ENCODE data around the gene MBNL3.

MBNL3 gene

GRCh38 chrX:132378281-132378680 lies 110.6 kb downstream of the MBNL3 start:
- no peaks in the 10 kb centered on the region for H3K4me1 ChIP-seq (ENCODE audit: control insufficient read depth, insufficient read depth, low read length)
- no peaks in the 10 kb centered on the region for H3K36me3 ChIP-seq (ENCODE audit: control insufficient read depth in 2 of 2, insufficient read depth in 2 of 2, low read length in 2 of 2)
- no peak overlapping the region for H3K4me3 ChIP-seq (ENCODE audit: low read length in 2 of 2)
- H3K27me3 ChIP-seq (ENCODE audit: control insufficient read depth in 1 of 2, insufficient read depth in 2 of 2, low read length in 2 of 2): peaks cover 0 to 2% of the 10 kb centered on the region in 2 donors
- H3K9ac ChIP-seq (ENCODE audit: low read length in 2 of 2): no peak overlapping the region
- no peak overlapping the region for H3K27ac ChIP-seq (ENCODE audit: low read length)
- no peaks in the 10 kb centered on the region for H3K9me3 ChIP-seq (ENCODE audit: control insufficient read depth in 2 of 2, low read length in 2 of 2)

GRCh38 chrX:132375941-132376340 lies 112.9 kb downstream of the MBNL3 start:
- H3K36me3 ChIP-seq (ENCODE audit: control insufficient read depth in 2 of 2, insufficient read depth in 2 of 2, low read length in 2 of 2): no peaks in the 10 kb centered on the region
- no peaks in the 10 kb centered on the region for H3K9me3 ChIP-seq (ENCODE audit: control insufficient read depth in 2 of 2, low read length in 2 of 2)
- H3K4me1 ChIP-seq (ENCODE audit: control insufficient read depth, insufficient read depth, low read length): no peaks in the 10 kb centered on the region
- H3K4me3 ChIP-seq (ENCODE audit: low read length in 2 of 2): no peak overlapping the region
- peaks cover 0 to 2% of the 10 kb centered on the region in 2 donors for H3K27me3 ChIP-seq (ENCODE audit: control insufficient read depth in 1 of 2, insufficient read depth in 2 of 2, low read length in 2 of 2)
- no peak overlapping the region for H3K27ac ChIP-seq (ENCODE audit: low read length)
- H3K9ac ChIP-seq (ENCODE audit: low read length in 2 of 2): no peak overlapping the region

GRCh38 chrX:132373610-132374009 lies 115.2 kb downstream of the MBNL3 start:
- Histone ChIP-seq H3K4me3 (ENCODE audit: low read length in 2 of 2) (no peak overlapping the region), H3K27ac (ENCODE audit: low read length) (no peak overlapping the region), H3K9me3 (ENCODE audit: control insufficient read depth in 2 of 2, low read length in 2 of 2) (no peaks in the 10 kb centered on the region), H3K36me3 (ENCODE audit: control insufficient read depth in 2 of 2, insufficient read depth in 2 of 2, low read length in 2 of 2) (no peaks in the 10 kb centered on the region), H3K4me1 (ENCODE audit: control insufficient read depth, insufficient read depth, low read length) (no peaks in the 10 kb centered on the region), H3K27me3 (ENCODE audit: control insufficient read depth in 1 of 2, insufficient read depth in 2 of 2, low read length in 2 of 2) (no peaks in the 10 kb centered on the region), H3K9ac (ENCODE audit: low read length in 2 of 2) (no peak overlapping the region)

- no peak overlapping the region for H3K27ac ChIP-seq (ENCODE audit: low read length)
- no peak overlapping the region for H3K4me3 ChIP-seq (ENCODE audit: low read length in 2 of 2)
- no peak overlapping the region for H3K9ac ChIP-seq (ENCODE audit: low read length in 2 of 2)
- no peaks in the 10 kb centered on the region for H3K9me3 ChIP-seq (ENCODE audit: control insufficient read depth in 2 of 2, low read length in 2 of 2)
- no peaks in the 10 kb centered on the region for H3K36me3 ChIP-seq (ENCODE audit: control insufficient read depth in 2 of 2, insufficient read depth in 2 of 2, low read length in 2 of 2)
- no peaks in the 10 kb centered on the region for H3K27me3 ChIP-seq (ENCODE audit: control insufficient read depth in 1 of 2, insufficient read depth in 2 of 2, low read length in 2 of 2)
- H3K4me1 ChIP-seq (ENCODE audit: control insufficient read depth, insufficient read depth, low read length): no peaks in the 10 kb centered on the region
These were observed 119.1 kb downstream of the MBNL3 start for GRCh38 chrX:132369617-132370326.

- H3K36me3 ChIP-seq (ENCODE audit: control insufficient read depth in 2 of 2, insufficient read depth in 2 of 2, low read length in 2 of 2): no peaks in the 10 kb centered on the region
- no peaks in the 10 kb centered on the region for H3K27me3 ChIP-seq (ENCODE audit: control insufficient read depth in 1 of 2, insufficient read depth in 2 of 2, low read length in 2 of 2)
- H3K4me1 ChIP-seq (ENCODE audit: control insufficient read depth, insufficient read depth, low read length): no peaks in the 10 kb centered on the region
- H3K27ac ChIP-seq (ENCODE audit: low read length): no peak overlapping the region
- no peaks in the 10 kb centered on the region for H3K9me3 ChIP-seq (ENCODE audit: control insufficient read depth in 2 of 2, low read length in 2 of 2)
- H3K9ac ChIP-seq (ENCODE audit: low read length in 2 of 2): no peak overlapping the region
- no peak overlapping the region for H3K4me3 ChIP-seq (ENCODE audit: low read length in 2 of 2)
These were observed 120.9 kb downstream of the MBNL3 start for GRCh38 chrX:132367984-132368383.

- Histone ChIP-seq H3K36me3 (ENCODE audit: control insufficient read depth in 2 of 2, insufficient read depth in 2 of 2, low read length in 2 of 2) (no peaks in the 10 kb centered on the region), H3K4me3 (ENCODE audit: low read length in 2 of 2) (no peak overlapping the region), H3K27me3 (ENCODE audit: control insufficient read depth in 1 of 2, insufficient read depth in 2 of 2, low read length in 2 of 2) (no peaks in the 10 kb centered on the region), H3K9ac (ENCODE audit: low read length in 2 of 2) (no peak overlapping the region), H3K9me3 (ENCODE audit: control insufficient read depth in 2 of 2, low read length in 2 of 2) (no peaks in the 10 kb centered on the region), H3K27ac (ENCODE audit: low read length) (no peak overlapping the region), H3K4me1 (ENCODE audit: control insufficient read depth, insufficient read depth, low read length) (no peaks in the 10 kb centered on the region)
These were observed 121.5 kb downstream of the MBNL3 start for GRCh38 chrX:132367314-132367713.

- no peak overlapping the region for H3K4me3 ChIP-seq (ENCODE audit: low read length in 2 of 2)
- no peak overlapping the region for H3K9ac ChIP-seq (ENCODE audit: low read length in 2 of 2)
- H3K9me3 ChIP-seq (ENCODE audit: control insufficient read depth in 2 of 2, low read length in 2 of 2): no peaks in the 10 kb centered on the region
These were observed 123.3 kb downstream of the MBNL3 start for GRCh38 chrX:132365490-132365889.

GRCh38 chrX:132364313-132364712 lies 124.5 kb downstream of the MBNL3 start:
- Histone ChIP-seq H3K4me1 (ENCODE audit: control insufficient read depth, insufficient read depth, low read length) (no peaks in the 10 kb centered on the region), H3K27me3 (ENCODE audit: control insufficient read depth in 1 of 2, insufficient read depth in 2 of 2, low read length in 2 of 2) (no peaks in the 10 kb centered on the region)

More at GRCh38 chrX:132365490-132365889, 123.3 kb downstream of the MBNL3 start:
- H3K27ac ChIP-seq (ENCODE audit: low read length): no peak overlapping the region
- no peaks in the 10 kb centered on the region for H3K4me1 ChIP-seq (ENCODE audit: control insufficient read depth, insufficient read depth, low read length)
- H3K27me3 ChIP-seq (ENCODE audit: control insufficient read depth in 1 of 2, insufficient read depth in 2 of 2, low read length in 2 of 2): no peaks in the 10 kb centered on the region
- no peaks in the 10 kb centered on the region for H3K36me3 ChIP-seq (ENCODE audit: control insufficient read depth in 2 of 2, insufficient read depth in 2 of 2, low read length in 2 of 2)

GRCh38 chrX:132353430-132353829 lies 135.4 kb downstream of the MBNL3 start:
- no peak overlapping the region for H3K9ac ChIP-seq (ENCODE audit: low read length in 2 of 2)
- H3K4me3 ChIP-seq (ENCODE audit: low read length in 2 of 2): no peak overlapping the region
- H3K36me3 ChIP-seq (ENCODE audit: control insufficient read depth in 2 of 2, insufficient read depth in 2 of 2, low read length in 2 of 2): no peaks in the 10 kb centered on the region
- no peaks in the 10 kb centered on the region for H3K9me3 ChIP-seq (ENCODE audit: control insufficient read depth in 2 of 2, low read length in 2 of 2)
- H3K27ac ChIP-seq (ENCODE audit: low read length): no peak overlapping the region
- no peaks in the 10 kb centered on the region for H3K27me3 ChIP-seq (ENCODE audit: control insufficient read depth in 1 of 2, insufficient read depth in 2 of 2, low read length in 2 of 2)
- no peaks in the 10 kb centered on the region for H3K4me1 ChIP-seq (ENCODE audit: control insufficient read depth, insufficient read depth, low read length)

More at GRCh38 chrX:132364313-132364712, 124.5 kb downstream of the MBNL3 start:
- H3K9ac ChIP-seq (ENCODE audit: low read length in 2 of 2): no peak overlapping the region
- no peak overlapping the region for H3K4me3 ChIP-seq (ENCODE audit: low read length in 2 of 2)
- no peak overlapping the region for H3K27ac ChIP-seq (ENCODE audit: low read length)
- H3K36me3 ChIP-seq (ENCODE audit: control insufficient read depth in 2 of 2, insufficient read depth in 2 of 2, low read length in 2 of 2): no peaks in the 10 kb centered on the region
- no peaks in the 10 kb centered on the region for H3K9me3 ChIP-seq (ENCODE audit: control insufficient read depth in 2 of 2, low read length in 2 of 2)

- peaks cover 0 to 2% of the 10 kb centered on the region in 2 donors for H3K27me3 ChIP-seq (ENCODE audit: control insufficient read depth in 1 of 2, insufficient read depth in 2 of 2, low read length in 2 of 2)
- no peaks in the 10 kb centered on the region for H3K9me3 ChIP-seq (ENCODE audit: control insufficient read depth in 2 of 2, low read length in 2 of 2)
- no peak overlapping the region for H3K27ac ChIP-seq (ENCODE audit: low read length)
- no peak overlapping the region for H3K9ac ChIP-seq (ENCODE audit: low read length in 2 of 2)
- H3K36me3 ChIP-seq (ENCODE audit: control insufficient read depth in 2 of 2, insufficient read depth in 2 of 2, low read length in 2 of 2): no peaks in the 10 kb centered on the region
- no peak overlapping the region for H3K4me3 ChIP-seq (ENCODE audit: low read length in 2 of 2)
- no peaks in the 10 kb centered on the region for H3K4me1 ChIP-seq (ENCODE audit: control insufficient read depth, insufficient read depth, low read length)
These were observed 152.7 kb downstream of the MBNL3 start for GRCh38 chrX:132336172-132336571.

GRCh38 chrX:132333351-132333750 lies 155.5 kb downstream of the MBNL3 start:
- Histone ChIP-seq H3K9ac (ENCODE audit: low read length in 2 of 2) (no peak overlapping the region), H3K9me3 (ENCODE audit: control insufficient read depth in 2 of 2, low read length in 2 of 2) (no peaks in the 10 kb centered on the region), H3K36me3 (ENCODE audit: control insufficient read depth in 2 of 2, insufficient read depth in 2 of 2, low read length in 2 of 2) (no peaks in the 10 kb centered on the region), H3K4me1 (ENCODE audit: control insufficient read depth, insufficient read depth, low read length) (no peaks in the 10 kb centered on the region), H3K27ac (ENCODE audit: low read length) (no peak overlapping the region), H3K4me3 (ENCODE audit: low read length in 2 of 2) (no peak overlapping the region), H3K27me3 (ENCODE audit: control insufficient read depth in 1 of 2, insufficient read depth in 2 of 2, low read length in 2 of 2) (peaks cover 0 to 5% of the 10 kb centered on the region in 2 donors)
